ENCODE results near the gene TTC28. TPM values are rescaled to one million over a fixed set of nuclear protein-coding genes. Genes with fewer than 3 reads are reported as not detected.

The TTC28 gene
- total and polyA plus RNA-seq, 7 experiments from 2014 or later: 0.50 to 8.3 (median 4.2) TPM

- ATAC-seq (no peak), DNase-seq (no peak)
- intact Hi-C loops (cut with micrococcal nuclease): loop anchor here in 1 of 2 donors (10.0 kb wide), 1 partner anchor 538 kb away; no protein-coding TSS in a partner anchor
- Histone ChIP-seq H3K27me3 (ENCODE audit: control insufficient read depth in 2 of 2, insufficient read depth in 2 of 2, low read length in 2 of 2) (peaks cover 0 to 4% of the 10 kb centered on the region in 2 donors), H3K4me1 (ENCODE audit: control insufficient read depth in 2 of 2, insufficient read depth in 2 of 2, low read length in 2 of 2) (no peaks in the 10 kb centered on the region), H3K36me3 (ENCODE audit: control insufficient read depth in 2 of 3, insufficient read depth in 3 of 3, low read length in 3 of 3) (no peaks in the 10 kb centered on the region), H3K9me3 (ENCODE audit: control insufficient read depth in 2 of 3, low read length in 3 of 3) (no peaks in the 10 kb centered on the region), H3K4me3 (ENCODE audit: low read length) (no peak overlapping the region), H3K27ac (ENCODE audit: low read depth, low read length) (no peak overlapping the region)
- Mint-ChIP-seq H3K36me3 (no peaks in the 10 kb centered on the region), H3K27ac (no peak overlapping the region), H3K9me3 (peaks cover 0 to 1% (median 0%) of the 10 kb centered on the region in 11 donors), H3K4me1 (no peaks in the 10 kb centered on the region), H3K4me3 (no peak overlapping the region), H3K27me3 (peaks cover 9 to 41% (median 23%) of the 10 kb centered on the region in 5 donors)
- CTCF ChIA-PET: interaction anchor here (0.6 to 3.9 kb wide), 7 partner anchors 10 to 574 kb away, joined by 3 to 27 read pairs (median 4); no protein-coding TSS in a partner anchor
- POLR2A ChIA-PET: no interaction called here
Measured at GRCh38 chr22:28593299-28593698, 86.3 kb downstream of the TTC28 start.

GRCh38 chr22:28589102-28589750, 90.4 kb downstream of the TTC28 start:
- CTCF ChIA-PET: no interaction called here
- no peaks in the 10 kb centered on the region for H3K9me3 ChIP-seq (ENCODE audit: control insufficient read depth in 2 of 3, low read length in 3 of 3)
- no peak overlapping the region for H3K4me3 Mint-ChIP-seq
- no peak overlapping the region for H3K4me3 ChIP-seq (ENCODE audit: low read length)
- no peaks in the 10 kb centered on the region for H3K36me3 Mint-ChIP-seq
- ATAC-seq: no peak
- no peak overlapping the region for H3K27ac ChIP-seq (ENCODE audit: low read depth, low read length)
- H3K27me3 Mint-ChIP-seq: peaks cover 3 to 22% (median 15%) of the 10 kb centered on the region in 5 donors
- H3K4me1 ChIP-seq (ENCODE audit: control insufficient read depth in 2 of 2, insufficient read depth in 2 of 2, low read length in 2 of 2): no peaks in the 10 kb centered on the region
- no peaks in the 10 kb centered on the region for H3K27me3 ChIP-seq (ENCODE audit: control insufficient read depth in 2 of 2, insufficient read depth in 2 of 2, low read length in 2 of 2)
- no peak for DNase-seq
- POLR2A ChIA-PET: no interaction called here
- H3K9me3 Mint-ChIP-seq: peaks cover 0 to 1% (median 0%) of the 10 kb centered on the region in 11 donors
- no peaks in the 10 kb centered on the region for H3K4me1 Mint-ChIP-seq
- intact Hi-C loops (cut with micrococcal nuclease): no loop called here
- peak overlapping the region in 1 of 9 donors; percentile 30 for H3K27ac Mint-ChIP-seq
- no peaks in the 10 kb centered on the region for H3K36me3 ChIP-seq (ENCODE audit: control insufficient read depth in 2 of 3, insufficient read depth in 3 of 3, low read length in 3 of 3)

- intact Hi-C loops (cut with micrococcal nuclease): no loop called here
- Histone ChIP-seq H3K4me1 (ENCODE audit: control insufficient read depth in 2 of 2, insufficient read depth in 2 of 2, low read length in 2 of 2) (no peaks in the 10 kb centered on the region), H3K4me3 (ENCODE audit: low read length) (no peak overlapping the region), H3K27me3 (ENCODE audit: control insufficient read depth in 2 of 2, insufficient read depth in 2 of 2, low read length in 2 of 2) (no peaks in the 10 kb centered on the region), H3K9me3 (ENCODE audit: control insufficient read depth in 2 of 3, low read length in 3 of 3) (no peaks in the 10 kb centered on the region), H3K36me3 (ENCODE audit: control insufficient read depth in 2 of 3, insufficient read depth in 3 of 3, low read length in 3 of 3) (no peaks in the 10 kb centered on the region), H3K27ac (ENCODE audit: low read depth, low read length) (no peak overlapping the region)
- POLR2A ChIA-PET: no interaction called here
- no peak for ATAC-seq
- DNase-seq: no peak
- Mint-ChIP-seq H3K9me3 (no peaks in the 10 kb centered on the region), H3K27ac (no peak overlapping the region), H3K4me3 (no peak overlapping the region), H3K4me1 (no peaks in the 10 kb centered on the region), H3K36me3 (no peaks in the 10 kb centered on the region), H3K27me3 (peaks cover 7 to 27% (median 22%) of the 10 kb centered on the region in 5 donors)
- CTCF ChIA-PET: no interaction called here
Measured at GRCh38 chr22:28585324-28585723, 94.3 kb downstream of the TTC28 start.

- no peaks in the 10 kb centered on the region for H3K9me3 Mint-ChIP-seq
- H3K4me1 Mint-ChIP-seq: no peaks in the 10 kb centered on the region
- H3K27ac Mint-ChIP-seq: no peak overlapping the region
- Histone ChIP-seq H3K27ac (ENCODE audit: low read depth, low read length) (no peak overlapping the region), H3K4me3 (ENCODE audit: low read length) (no peak overlapping the region), H3K27me3 (ENCODE audit: control insufficient read depth in 2 of 2, insufficient read depth in 2 of 2, low read length in 2 of 2) (no peaks in the 10 kb centered on the region), H3K36me3 (ENCODE audit: control insufficient read depth in 2 of 3, insufficient read depth in 3 of 3, low read length in 3 of 3) (no peaks in the 10 kb centered on the region), H3K9me3 (ENCODE audit: control insufficient read depth in 2 of 3, low read length in 3 of 3) (no peaks in the 10 kb centered on the region), H3K4me1 (ENCODE audit: control insufficient read depth in 2 of 2, insufficient read depth in 2 of 2, low read length in 2 of 2) (no peaks in the 10 kb centered on the region)
- no peaks in the 10 kb centered on the region for H3K36me3 Mint-ChIP-seq
- ATAC-seq (no peak), DNase-seq (no peak)
- POLR2A ChIA-PET: no interaction called here
- peaks cover 11 to 28% (median 24%) of the 10 kb centered on the region in 5 donors for H3K27me3 Mint-ChIP-seq
- no peak overlapping the region for H3K4me3 Mint-ChIP-seq
- CTCF ChIA-PET: interaction anchor here (1.6 kb wide), 1 partner anchor 10 kb away, joined by 4 read pairs; no protein-coding TSS in a partner anchor
- intact Hi-C loops (cut with micrococcal nuclease): no loop called here
Measured at GRCh38 chr22:28582806-28583205, 96.8 kb downstream of the TTC28 start.

GRCh38 chr22:28581016-28581415, 98.6 kb downstream of the TTC28 start:
- CTCF ChIA-PET: no interaction called here
- H3K4me1 Mint-ChIP-seq: no peaks in the 10 kb centered on the region
- no peaks in the 10 kb centered on the region for H3K36me3 Mint-ChIP-seq

DNA sequence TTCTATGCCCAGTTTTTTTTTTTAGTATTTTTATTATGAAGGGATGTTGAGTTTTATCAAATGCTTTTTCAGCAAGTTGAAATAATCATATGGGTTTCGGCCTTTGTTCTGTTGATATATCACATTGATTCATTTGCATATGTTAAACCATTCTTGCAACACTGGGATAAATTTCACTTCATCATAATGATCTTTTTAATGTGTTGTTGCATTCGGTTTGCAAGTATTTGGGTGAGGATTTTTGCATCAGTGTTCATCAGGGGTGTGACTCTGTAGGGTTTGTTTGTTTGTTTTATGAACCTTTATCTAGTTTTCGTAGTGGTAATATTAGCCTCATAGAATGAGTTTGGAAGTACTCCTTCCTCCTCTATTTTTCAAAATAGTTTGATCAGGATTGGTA, 103.5 kb downstream of the TTC28 start:
- DNase-seq (no peak), ATAC-seq (no peak)
- Histone ChIP-seq H3K36me3 (ENCODE audit: control insufficient read depth in 2 of 3, insufficient read depth in 3 of 3, low read length in 3 of 3) (no peaks in the 10 kb centered on the region), H3K4me3 (ENCODE audit: low read length) (no peak overlapping the region), H3K27me3 (ENCODE audit: control insufficient read depth in 2 of 2, insufficient read depth in 2 of 2, low read length in 2 of 2) (no peaks in the 10 kb centered on the region), H3K9me3 (ENCODE audit: control insufficient read depth in 2 of 3, low read length in 3 of 3) (no peaks in the 10 kb centered on the region), H3K27ac (ENCODE audit: low read depth, low read length) (no peak overlapping the region), H3K4me1 (ENCODE audit: control insufficient read depth in 2 of 2, insufficient read depth in 2 of 2, low read length in 2 of 2) (no peaks in the 10 kb centered on the region)
- intact Hi-C loops (cut with micrococcal nuclease): no loop called here
- H3K9me3 Mint-ChIP-seq: no peaks in the 10 kb centered on the region
- no peak overlapping the region for H3K4me3 Mint-ChIP-seq
- no peaks in the 10 kb centered on the region for H3K4me1 Mint-ChIP-seq
- POLR2A ChIA-PET: no interaction called here
- CTCF ChIA-PET: interaction anchor here (0.6 kb wide), 1 partner anchor 511 kb away, joined by 4 read pairs; no protein-coding TSS in a partner anchor
- H3K27ac Mint-ChIP-seq: no peak overlapping the region
- H3K36me3 Mint-ChIP-seq: no peaks in the 10 kb centered on the region
- H3K27me3 Mint-ChIP-seq: peaks cover 18 to 49% (median 35%) of the 10 kb centered on the region in 5 donors

More at GRCh38 chr22:28581016-28581415, 98.6 kb downstream of the TTC28 start:
- intact Hi-C loops (cut with micrococcal nuclease): no loop called here
- POLR2A ChIA-PET: interaction anchor here (0.6 kb wide), 1 partner anchor 1362 kb away, joined by 3 read pairs; no protein-coding TSS in a partner anchor
- Mint-ChIP-seq H3K27ac (no peak overlapping the region), H3K27me3 (peaks cover 21 to 41% (median 39%) of the 10 kb centered on the region in 5 donors), H3K4me3 (no peak overlapping the region), H3K9me3 (no peaks in the 10 kb centered on the region)
- no peaks in the 10 kb centered on the region for H3K9me3 ChIP-seq (ENCODE audit: control insufficient read depth in 2 of 3, low read length in 3 of 3)
- H3K27ac ChIP-seq (ENCODE audit: low read depth, low read length): no peak overlapping the region
- ATAC-seq: no peak
- no peaks in the 10 kb centered on the region for H3K27me3 ChIP-seq (ENCODE audit: control insufficient read depth in 2 of 2, insufficient read depth in 2 of 2, low read length in 2 of 2)
- no peaks in the 10 kb centered on the region for H3K36me3 ChIP-seq (ENCODE audit: control insufficient read depth in 2 of 3, insufficient read depth in 3 of 3, low read length in 3 of 3)
- no peak for DNase-seq
- no peaks in the 10 kb centered on the region for H3K4me1 ChIP-seq (ENCODE audit: control insufficient read depth in 2 of 2, insufficient read depth in 2 of 2, low read length in 2 of 2)
- H3K4me3 ChIP-seq (ENCODE audit: low read length): no peak overlapping the region
